ENCODE data around the gene SAPCD1.
"Not testable (repeated sequence)": the region's sequence is repeated elsewhere in the genome, so short reads cannot be mapped to it uniquely, and the experiment has no call there.

SAPCD1 gene

GRCh38 chr6:31805939-31806469, 43.5 kb downstream of the SAPCD1 start:
- no peak for DNase-seq (ENCODE audit: low read depth, low spot score)
- TF ChIP-seq, protein P1, sequence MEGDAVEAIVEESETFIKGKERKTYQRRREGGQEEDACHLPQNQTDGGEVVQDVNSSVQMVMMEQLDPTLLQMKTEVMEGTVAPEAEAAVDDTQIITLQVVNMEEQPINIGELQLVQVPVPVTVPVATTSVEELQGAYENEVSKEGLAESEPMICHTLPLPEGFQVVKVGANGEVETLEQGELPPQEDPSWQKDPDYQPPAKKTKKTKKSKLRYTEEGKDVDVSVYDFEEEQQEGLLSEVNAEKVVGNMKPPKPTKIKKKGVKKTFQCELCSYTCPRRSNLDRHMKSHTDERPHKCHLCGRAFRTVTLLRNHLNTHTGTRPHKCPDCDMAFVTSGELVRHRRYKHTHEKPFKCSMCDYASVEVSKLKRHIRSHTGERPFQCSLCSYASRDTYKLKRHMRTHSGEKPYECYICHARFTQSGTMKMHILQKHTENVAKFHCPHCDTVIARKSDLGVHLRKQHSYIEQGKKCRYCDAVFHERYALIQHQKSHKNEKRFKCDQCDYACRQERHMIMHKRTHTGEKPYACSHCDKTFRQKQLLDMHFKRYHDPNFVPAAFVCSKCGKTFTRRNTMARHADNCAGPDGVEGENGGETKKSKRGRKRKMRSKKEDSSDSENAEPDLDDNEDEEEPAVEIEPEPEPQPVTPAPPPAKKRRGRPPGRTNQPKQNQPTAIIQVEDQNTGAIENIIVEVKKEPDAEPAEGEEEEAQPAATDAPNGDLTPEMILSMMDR (IDR thresholded peaks at IDR 0.05; ENCODE audit: low read depth, low read length): no peak
- H3K4me3 ChIP-seq (ENCODE audit: low read depth, low read length): peak overlapping the region; percentile 85
- in situ Hi-C loops (cut with HindIII; ENCODE audit: low sequenced_read_pairs): no loop called here

DNA sequence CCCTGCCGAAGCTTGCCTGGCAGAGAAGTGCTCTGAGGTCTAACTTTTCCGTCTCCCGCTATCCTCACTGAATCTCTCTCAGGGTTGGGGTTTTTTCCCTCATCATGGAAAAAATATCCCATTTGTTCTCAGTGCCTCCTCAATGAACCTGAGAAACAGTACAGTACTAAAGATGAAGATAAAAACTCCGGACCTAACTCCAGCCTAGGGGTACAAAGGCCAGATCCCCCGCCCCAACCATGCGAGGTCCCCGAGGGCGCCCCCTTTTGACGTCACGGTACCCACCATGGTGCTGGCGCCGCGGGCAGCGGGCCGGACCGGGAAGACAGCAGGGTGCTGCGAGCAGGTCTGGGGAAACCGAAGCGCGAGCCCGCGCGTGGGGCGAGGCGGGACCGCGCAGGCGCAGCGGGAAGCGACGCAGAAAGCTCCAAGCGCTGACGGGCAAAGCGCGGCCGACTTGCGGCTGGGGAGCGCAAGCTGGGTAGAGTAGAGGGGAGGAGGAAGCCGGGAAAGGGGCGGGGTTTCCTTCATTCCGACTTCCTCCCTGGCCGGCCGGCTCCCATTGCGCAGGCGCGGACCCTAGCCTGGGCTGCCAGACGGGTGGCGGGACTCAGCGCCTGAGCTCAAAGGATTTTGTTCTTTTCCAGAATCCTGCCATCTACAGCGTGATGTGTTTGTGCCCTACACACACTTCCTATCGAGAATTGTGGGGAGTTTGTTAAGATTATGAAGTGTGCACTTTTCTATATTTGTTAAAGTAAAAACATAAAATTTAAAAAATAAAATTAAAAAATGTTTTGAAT, 44.2 kb downstream of the SAPCD1 start, which contains the start of gene LSM2:
Gene LSM2 (minus strand): TSS at position 497 of the 803 bp plus-strand sequence. CDS start 209 bp downstream, at position 288.
- in situ Hi-C loops (cut with HindIII; ENCODE audit: low sequenced_read_pairs): no loop called here
- TF ChIP-seq, protein P1 (IDR thresholded peaks at IDR 0.05; ENCODE audit: low read depth, low read length): peak; percentile 20

GRCh38 chr6:31808599-31808998, 46.1 kb downstream of the SAPCD1 start:
- in situ Hi-C loops (cut with HindIII; ENCODE audit: low sequenced_read_pairs); H3K4me3 ChIP-seq (ENCODE audit: low read depth, low read length); DNase-seq (ENCODE audit: low read depth, low spot score): not testable (repeated sequence)

More for the DNA sequence above, 44.2 kb downstream of the SAPCD1 start, which contains the start of gene LSM2:
- DNase-seq (ENCODE audit: low read depth, low spot score): peak; percentile 97
- H3K4me3 ChIP-seq (ENCODE audit: low read depth, low read length): peak within 1 kb of the TSS; percentile 85

DNA sequence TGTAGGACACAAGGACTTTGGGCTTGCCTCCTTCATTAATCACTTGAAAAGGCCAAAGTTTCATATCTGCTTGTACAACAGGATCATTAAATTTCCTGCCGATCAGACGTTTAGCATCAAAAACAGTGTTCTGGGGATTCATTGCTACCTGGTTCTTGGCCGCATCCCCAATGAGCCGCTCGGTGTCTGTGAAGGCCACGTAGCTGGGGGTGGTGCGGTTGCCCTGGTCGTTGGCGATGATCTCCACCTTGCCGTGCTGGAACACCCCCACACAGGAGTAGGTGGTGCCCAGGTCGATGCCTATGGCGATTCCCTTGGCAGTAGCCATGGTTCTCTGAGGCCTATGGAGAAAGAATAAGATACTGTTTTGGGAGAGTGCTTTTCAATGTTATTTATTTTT, 49.2 kb downstream of the SAPCD1 start:
- DNase-seq (ENCODE audit: low read depth, low spot score): no peak
- TF ChIP-seq, protein P1 (IDR thresholded peaks at IDR 0.05; ENCODE audit: low read depth, low read length): no peak
- H3K4me3 ChIP-seq (ENCODE audit: low read depth, low read length): no peak overlapping the region
- in situ Hi-C loops (cut with HindIII; ENCODE audit: low sequenced_read_pairs): no loop called here

GRCh38 chr6:31813465-31813849, 51.0 kb downstream of the SAPCD1 start:
- TF ChIP-seq, protein P1 (IDR thresholded peaks at IDR 0.05; ENCODE audit: low read depth, low read length): no peak
- no peak overlapping the region for H3K4me3 ChIP-seq (ENCODE audit: low read depth, low read length)
- DNase-seq (ENCODE audit: low read depth, low spot score): no peak
- in situ Hi-C loops (cut with HindIII; ENCODE audit: low sequenced_read_pairs): no loop called here
